GM19324 (cell line): Measurements from ENCODE around the gene FKRP.
"Not testable (repeated sequence)": the region's sequence is repeated elsewhere in the genome, so short reads cannot be mapped to it uniquely, and the experiment has no call there.

ENCODE experiments used
- ATAC-seq: cut with Tn5 transposase; IDR thresholded peaks from one replicate; pipeline ENCODE4 v1.9.1; 2021; ENCODE audit warnings: mild to moderate bottlenecking, moderate library complexity; ENCODE audit not compliant: unreplicated experiment, low FRiP score

FKRP gene, protein sequence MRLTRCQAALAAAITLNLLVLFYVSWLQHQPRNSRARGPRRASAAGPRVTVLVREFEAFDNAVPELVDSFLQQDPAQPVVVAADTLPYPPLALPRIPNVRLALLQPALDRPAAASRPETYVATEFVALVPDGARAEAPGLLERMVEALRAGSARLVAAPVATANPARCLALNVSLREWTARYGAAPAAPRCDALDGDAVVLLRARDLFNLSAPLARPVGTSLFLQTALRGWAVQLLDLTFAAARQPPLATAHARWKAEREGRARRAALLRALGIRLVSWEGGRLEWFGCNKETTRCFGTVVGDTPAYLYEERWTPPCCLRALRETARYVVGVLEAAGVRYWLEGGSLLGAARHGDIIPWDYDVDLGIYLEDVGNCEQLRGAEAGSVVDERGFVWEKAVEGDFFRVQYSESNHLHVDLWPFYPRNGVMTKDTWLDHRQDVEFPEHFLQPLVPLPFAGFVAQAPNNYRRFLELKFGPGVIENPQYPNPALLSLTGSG

DNA sequence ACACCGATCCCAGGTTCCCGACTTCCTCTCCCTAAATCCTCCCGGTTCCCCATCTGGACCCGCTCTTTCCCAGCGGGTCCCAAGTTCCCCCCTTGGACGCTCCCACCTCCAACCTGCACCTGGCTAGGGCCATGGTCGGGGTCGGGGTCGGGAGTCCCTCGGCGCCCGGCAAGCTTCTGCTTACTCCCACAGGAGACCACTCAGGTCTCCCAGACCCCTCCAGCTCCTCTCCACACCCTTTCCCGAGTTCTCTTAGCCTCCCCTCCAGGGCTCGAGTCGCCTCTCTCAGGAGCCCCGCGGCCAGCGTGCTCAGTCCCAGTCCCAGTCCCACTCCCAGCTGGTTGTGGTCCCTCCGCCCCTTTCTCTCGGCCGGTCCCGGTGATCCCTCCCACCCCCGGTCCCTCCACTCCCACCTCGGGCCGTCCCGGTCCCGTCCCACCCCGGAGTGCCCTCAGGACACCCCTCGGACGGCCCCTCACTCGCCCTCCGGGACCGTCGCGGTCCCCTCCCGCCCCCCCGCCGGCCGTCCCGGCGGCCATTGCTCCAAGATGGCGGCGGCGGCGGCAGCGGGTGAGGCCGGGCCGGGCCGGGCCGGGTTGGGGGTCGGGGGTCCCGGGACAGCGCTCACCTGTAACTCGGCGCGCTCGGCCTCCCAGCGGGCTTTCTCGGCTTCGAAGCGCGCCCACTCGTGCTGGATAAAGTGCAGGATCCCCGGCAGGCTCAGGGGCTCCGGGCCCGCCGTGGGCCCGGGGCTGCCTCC, at the start of gene FKRP:
Gene FKRP, plus strand, starts transcription at position 537 of the 760 bp plus-strand sequence. CDS start 9,394 bp downstream, outside the sequence.
- ATAC-seq: peak; percentile 44

DNA sequence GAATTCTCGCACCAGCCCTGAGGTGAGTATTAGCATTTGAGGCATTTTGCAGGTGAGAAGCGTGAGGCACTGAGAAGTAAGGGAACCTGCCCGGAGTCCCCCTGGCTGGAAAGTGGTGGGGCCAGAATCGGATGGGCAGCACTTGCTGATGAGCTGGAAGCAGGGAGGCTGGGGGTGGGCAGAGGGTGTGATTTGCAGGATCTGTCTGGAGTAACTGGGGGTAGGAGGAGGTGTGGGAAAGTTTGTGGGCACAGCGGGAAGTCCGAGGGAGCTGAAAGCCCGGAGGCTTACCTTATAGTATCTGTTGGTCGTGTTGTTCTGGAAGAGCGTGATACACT, 49.0 kb upstream of the FKRP start:
- ATAC-seq: no peak

DNA sequence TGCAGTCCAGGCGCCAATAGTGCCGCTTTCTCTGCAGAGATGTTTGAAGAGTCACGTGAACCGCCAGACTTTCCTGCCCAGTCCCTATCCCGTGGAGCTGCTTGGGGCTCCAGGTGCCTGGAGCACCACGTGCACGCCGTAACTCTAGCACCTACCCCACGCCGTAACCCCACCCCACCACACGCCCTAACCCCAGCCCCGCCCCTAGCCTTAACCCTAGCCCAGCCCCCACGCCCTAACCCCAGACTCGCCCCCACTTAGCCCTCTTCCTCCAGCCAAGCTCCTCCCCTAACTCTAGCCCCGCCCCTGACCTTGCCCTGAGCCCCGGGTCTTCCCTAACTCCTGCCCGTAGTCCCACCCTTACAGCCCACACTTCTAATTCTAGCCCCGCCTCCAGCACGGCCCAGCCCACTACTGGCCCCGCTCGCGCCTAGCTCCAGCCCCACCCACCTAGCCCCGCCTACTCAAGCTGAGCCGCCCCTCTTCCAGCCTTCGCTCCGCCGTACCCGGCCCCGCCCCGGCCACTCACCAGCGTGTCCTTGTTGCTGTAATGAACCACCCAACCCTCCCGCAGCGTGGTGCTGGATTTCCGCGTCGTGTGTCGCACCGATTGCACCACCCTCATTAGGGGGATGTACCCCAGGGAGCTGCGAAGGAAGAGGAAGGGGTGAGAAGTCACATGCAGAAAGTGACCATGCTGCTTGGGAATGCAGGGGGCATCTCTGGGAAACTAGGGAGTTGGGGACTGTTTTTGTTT, 48.5 kb upstream of the FKRP start:
- no peak for ATAC-seq

DNA sequence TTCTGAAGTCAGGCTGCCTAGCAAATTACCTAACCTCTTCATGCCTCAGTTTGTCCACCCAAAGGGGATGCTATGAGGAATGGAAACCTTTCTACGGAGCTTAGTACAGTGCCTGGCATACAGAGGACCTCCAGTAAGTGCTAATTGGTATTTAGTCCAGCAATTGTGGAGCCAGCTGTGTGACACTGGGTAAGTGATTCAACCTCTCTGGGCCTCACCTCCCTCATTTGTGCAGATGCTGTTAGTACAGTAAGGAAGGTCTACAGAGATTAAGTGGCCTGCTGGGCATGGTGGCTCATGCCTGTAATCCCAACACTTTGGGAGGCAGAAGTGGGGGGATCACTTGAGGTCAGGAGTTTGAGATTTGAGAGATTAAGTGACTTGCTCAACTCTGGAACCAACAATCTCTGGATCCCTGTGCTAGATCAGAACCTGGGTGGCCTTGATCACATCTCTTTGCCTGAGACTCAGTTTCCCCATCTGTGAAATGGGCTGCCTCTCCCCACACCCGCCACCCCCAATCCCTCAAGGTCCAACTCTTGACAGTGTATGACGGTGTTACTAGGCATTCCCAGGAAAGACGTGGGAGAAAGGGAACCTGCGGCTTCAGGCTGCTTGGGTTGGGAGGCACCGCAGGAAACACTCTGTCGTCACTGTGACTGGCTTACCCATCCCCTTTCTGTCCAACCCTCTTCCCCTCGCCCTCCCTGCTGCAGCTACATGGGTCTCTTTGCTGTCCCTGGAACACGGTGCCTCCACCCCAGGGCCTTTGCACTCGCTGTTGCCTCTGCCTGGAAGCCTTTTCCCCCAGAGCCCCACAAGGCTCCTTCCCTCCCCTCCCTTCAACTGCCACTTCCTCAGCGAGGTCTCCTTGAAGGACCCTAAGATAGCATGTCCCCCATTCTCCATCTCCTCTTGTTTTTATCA, 47.2 kb upstream of the FKRP start:
- no peak for ATAC-seq

DNA sequence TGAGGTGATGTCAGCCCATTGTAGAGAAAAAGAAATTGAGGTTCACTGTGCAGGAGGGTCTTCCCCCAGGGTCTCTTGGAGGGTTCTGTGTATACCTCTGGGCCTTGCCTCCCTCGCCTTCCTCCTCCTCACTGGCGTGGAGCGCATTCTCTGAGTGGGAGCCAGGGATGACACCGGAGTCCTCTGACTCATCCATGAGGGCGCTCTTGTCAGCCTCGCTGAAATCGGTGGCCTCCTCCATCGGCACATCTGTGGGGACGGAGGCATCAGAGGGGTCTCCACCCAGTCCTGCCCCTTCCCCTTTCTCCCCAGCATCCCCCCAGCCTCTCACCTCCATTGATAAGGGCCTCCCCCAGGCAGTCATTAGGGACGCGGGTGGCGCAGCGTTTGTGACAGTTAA, 45.2 kb upstream of the FKRP start:
- no peak for ATAC-seq

DNA sequence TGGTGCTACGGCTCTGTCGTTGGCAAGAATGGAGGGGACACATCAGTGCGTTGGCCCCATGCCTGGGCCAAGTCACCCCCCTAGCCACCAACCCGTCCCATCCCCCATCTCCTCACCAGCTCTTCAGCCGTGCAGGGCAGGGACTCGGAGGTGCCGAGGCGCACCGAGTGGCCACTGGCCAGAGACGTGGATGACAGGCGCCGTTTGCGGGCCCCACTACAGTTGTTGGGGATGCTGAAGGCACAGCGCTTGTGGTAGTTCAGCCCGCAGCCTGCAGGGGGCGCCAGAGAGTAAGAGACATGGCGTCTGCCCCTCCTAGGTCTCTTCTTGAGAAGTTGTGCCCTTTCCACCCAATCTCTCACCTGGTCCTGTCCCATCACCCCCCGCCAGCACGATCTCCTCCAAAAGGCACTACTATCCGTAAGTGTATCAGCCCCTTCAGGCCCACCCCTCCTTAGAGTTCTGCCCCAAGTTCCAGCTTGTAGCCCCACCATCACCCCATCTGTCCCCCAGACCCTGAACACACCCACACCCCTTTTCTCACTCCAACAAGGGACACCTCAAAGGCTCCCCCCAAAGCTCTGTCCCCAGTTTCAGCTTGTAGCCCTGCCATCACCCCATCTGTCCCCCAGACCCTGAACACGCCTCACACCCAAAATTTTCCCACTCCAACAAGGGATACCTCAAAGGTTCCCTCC, 41.3 kb upstream of the FKRP start:
- no peak for ATAC-seq

DNA sequence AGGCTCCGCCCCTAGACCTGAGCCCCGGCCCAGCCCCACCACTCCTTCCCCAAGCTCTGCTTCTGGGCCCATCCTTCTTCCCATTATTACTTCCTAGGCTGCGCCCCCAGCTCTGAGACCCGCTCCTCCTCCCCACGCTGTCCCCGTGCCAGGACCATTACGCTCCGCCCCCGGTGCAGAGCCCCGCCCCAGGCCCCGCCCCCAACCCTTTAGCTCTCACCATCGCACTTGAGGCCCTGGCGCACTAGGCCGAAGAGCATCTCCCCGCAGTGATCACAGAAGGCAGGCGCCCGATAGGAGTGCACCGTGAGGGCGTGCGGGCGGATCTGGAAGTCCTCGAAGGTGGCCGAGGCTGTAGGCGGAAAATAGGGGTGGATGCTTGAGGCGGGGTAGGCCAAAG, 35.2 kb upstream of the FKRP start:
- ATAC-seq: no peak

DNA sequence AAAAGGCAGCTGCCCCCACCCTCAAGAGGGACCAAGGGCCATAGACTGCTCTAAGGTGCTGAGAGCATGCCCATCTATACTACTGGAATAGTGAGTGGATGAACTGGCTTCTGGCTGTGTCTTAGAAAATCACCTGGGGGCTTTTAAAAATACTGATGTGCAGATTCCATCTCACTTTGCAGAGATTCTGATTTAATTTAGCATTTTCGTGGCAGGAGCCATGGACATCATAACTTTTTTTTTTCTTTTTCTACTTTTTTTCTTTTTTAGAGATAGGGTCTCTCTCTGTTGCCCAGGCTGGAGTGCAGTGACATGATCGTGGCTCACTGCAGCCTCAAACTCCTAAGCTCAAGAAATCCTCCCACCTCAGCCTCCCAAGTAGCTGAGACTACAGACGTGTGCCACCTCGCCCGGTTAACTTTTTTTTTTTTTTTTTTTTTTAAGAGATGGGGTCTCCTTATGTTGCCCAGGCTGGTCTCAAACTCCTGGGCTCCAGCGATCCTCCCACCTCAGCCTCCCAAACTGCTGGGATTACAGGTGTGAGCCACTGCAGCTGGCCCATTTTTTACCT, 33.0 kb upstream of the FKRP start:
- ATAC-seq: not testable (repeated sequence)

DNA sequence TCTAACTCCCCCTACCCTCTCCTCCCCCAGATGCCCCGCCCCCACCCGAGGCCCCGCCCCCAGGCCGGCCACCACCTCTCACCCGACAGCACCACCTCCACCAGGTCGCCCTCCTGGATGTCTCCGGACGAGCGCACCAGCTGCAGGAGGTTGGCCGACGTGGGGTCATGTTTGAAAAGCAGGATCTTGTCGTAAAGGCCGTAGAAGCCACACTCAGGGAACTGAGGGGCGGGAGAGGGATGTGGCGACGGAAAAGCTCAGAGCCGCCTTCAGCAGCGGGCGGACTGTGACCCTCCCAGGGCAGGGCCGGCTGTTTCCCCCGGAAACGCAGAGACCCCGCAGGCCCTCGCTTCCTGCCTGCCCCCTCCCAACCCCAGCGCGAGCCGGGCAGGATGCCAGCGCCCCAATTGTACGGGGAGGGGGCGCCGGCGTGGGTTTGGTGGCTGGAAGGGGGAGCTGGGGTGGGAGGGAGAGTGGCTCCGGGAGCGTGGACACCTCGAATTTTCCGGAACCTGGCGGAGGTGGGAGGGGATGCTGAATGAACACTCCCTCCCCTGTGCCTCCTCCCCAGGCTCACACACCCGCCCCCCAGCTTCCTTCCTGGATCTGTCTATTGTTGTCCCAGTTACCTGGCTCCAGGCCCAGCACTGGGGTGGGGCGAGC, 31.9 kb upstream of the FKRP start:
- no peak for ATAC-seq

DNA sequence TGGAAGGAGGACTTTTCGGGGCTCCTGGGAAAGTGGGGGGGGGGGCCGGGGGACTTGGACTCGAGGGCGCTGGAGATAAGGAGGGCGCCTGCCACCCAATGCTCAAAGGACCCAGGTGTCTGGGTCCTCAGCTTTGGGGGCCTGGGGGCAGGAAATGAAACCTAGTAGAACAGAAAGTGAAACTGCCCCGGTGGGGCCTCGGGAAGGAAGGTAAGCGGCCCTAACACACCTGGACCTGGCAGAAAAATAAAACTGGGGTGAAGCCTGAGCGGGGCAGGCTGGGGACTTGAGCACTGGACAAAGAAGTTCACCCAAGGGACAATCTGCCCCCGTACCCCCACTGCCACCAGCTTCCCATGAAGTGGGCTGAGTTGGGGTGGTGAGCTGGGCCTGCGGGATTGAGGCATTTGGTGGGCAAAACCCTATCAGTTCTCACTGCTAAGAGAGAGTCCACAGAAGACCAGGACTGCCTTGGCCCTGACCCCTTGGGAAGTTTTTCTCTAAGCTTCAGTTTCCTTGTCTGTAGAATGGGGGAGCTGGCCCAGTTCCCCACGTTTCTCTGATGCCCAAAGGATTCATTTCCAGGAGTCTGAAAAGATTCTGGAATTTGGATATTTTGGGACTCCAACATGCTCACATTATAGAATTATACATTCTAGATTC, 31.3 kb upstream of the FKRP start:
- no peak for ATAC-seq

DNA sequence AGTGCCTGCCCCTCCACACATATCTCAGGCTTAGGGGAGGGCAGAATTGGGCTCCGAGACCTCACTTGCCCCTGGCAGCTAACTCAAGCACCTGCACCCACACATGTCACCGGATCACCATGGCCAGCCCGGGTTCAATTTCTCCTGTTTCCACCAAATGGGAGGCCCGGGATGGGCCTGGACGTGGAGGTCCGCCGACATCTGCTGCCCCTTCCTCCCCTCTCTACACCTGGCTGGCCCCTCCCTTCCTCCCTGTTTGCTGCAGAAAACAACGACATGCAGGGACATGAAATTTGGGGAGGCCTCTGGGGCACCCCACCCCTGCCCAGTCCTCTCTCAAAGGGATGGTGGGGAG, 30.3 kb upstream of the FKRP start:
- no peak for ATAC-seq

DNA sequence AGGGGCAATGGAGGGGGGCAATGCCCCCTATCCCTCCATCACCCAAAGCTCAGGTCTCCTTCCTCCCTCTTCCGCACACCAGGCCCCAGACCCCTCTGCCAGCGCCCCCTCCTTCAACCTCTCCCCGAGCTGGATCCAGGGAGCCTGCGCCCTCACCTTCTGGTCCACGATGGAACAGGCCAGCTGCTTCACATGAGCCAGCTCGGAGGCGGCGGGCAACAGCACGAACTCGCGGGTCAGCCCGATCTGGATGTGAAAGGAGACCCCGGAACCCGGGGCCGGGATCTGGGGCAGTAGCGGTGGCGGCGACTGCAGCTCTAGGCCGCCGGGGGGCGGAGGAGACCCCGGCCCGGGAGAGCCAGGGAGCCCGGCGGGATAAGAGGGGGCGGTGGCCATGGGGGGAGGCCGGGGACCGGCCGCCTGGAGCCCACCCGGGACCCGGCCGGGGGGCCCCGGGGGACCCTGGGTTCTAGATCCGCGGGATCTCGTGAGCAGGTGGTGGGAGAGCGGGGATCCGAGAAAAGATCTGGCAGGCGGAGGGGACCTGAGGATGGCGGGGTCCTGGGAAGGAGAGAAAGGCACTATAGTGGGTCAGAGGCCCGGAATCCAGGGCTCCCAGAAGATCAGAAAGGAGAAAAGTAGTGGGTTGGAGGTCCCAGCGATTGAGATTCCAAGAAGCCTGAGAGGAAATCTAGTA, 29.7 kb upstream of the FKRP start:
- ATAC-seq: no peak

DNA sequence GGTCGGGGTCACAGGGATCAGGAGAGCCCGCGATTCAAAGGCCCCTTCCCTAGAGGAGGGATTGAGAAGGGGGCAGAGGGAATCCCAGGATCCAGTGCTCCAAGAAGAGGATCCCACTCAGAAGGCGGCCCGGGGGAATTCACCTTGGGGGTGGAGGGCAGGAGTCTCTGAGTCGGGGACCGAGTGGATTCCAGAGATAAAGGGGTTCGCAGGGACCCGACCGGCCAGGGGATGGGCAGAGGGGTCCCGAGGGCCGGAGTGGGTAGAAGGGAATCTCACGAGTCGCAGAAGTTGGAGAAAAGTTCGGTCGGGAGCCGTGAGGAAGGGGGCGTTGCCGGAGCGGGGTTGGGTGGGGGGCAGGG, 29.2 kb upstream of the FKRP start:
- no peak for ATAC-seq

DNA sequence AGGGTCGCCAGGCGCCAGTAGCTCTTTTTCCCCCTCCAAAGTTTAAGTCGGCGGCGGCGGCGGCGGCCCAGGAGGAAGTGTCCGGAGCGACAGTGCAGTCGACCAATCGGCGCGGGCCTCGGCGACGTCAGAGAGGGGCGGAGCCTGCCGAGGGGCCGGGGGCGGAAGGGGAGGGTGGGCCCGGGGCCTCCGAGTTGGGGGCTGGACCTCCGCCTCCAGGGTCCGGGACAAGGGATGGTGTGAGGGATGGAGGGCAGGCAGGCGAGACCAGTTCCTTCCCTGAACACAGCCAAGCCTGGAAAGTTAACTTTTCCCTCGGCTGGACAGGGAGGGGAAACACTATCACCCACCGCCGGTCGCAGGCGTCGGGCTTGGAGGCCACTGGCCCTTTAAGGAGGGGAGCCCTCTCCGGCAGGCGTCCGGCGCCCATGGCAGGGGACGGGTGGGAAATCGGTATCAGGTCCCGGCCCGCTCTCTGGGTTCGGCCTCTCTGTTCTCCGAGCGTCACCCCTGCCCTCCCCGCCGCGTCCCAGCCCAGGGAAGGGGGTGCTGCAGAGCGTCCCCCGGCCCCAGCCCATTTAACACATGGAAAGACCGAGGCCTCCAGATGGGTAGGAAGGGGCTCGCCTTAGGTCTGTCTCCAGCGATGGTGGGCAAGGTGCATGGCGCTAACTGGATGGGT, 28.7 kb upstream of the FKRP start, which contains the start of gene PRKD2:
Gene PRKD2, minus strand, starts transcription at position 81 of the 682 bp plus-strand sequence. CDS start 744 bp downstream, outside the sequence.
- ATAC-seq: peak; percentile 38

DNA sequence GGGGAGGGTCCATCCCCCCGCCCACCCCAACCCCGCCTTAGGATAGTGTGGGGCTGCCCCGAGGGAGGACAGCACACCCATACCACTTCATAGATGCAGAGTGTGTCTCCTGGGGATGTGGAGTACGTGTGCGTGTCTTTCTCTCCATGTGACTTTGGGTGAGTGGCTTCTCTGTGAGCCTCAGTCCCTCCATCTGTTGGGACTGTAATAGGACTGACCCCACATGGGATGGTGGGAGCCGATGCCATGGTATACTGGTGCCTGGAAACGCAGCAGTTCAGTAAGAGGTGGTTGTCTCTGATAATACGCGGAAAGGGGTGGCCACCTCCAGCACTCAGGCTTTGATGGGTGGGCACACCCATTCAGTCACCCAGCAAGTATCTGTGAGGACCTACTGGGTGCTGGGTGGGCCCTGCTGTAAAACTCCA, 28.1 kb upstream of the FKRP start:
- ATAC-seq: no peak

DNA sequence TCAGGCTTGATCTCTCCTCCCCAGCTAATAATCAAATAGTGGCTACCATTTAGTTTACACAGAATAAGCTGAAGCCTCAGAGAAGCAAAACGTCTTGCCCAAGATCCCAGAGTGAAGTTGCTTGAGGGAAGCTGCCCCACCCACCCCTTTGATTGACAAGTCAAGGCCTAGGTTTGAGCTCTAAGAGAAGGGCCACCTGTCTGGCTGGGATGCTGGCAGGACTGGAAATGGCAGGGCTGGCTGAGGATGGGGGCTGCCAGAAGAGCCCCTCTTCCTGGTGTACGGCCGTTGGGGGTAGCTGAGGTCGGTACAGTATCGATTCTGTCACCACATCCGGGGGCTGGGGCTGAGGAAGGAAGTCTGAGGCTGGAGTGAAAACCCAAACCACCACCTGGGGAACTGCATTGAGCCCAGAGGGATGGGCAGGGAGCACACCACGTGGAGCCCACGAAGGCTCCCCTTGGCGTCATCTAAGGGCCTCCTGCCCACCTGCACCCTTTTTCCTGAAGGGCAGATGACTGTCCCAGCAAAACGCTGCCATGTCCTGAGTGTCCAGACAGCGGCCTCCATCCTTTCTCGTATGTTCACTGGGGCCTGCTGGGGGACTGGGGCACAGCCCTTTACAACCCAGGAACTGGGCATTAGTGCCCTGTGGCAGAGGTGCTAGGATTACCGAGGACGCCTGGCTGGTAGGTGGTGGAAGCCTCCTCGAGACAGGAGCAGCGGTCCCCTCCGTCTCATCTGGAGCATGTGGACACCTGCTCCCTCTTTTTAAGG, 27.5 kb upstream of the FKRP start:
- no peak for ATAC-seq
